Tibial nerve (tissue), 4 donors: ENCODE data around the gene FOXL2. TPM values are rescaled to one million over a fixed set of nuclear protein-coding genes. Genes with fewer than 3 reads are reported as not detected.

ENCODE experiments used
- DNase-seq, 2 donors: peaks; one replicate each; pipeline ENCODE4 v3.0.0-alpha.2; 2019; ENCODE audit warnings: low spot score in 2 of 2
- H3K27ac ChIP-seq, 4 donors: fragments of 200-600 bp; sonication (generic) in 3 of 4; one replicate each; pipeline ENCODE4 v1.5.1; 2017 to 2019; ENCODE audit warnings: mild to moderate bottlenecking in 1 of 4
- H3K27me3 ChIP-seq, 2 donors: fragments of 200-600 bp; sonication (generic) in 1 of 2; one replicate each; pipeline versions ENCODE4 v1.5.1 to v1.6.0; 2017 to 2019
- H3K36me3 ChIP-seq, 3 donors: fragments of 200-600 bp; sonication (generic); one replicate each; pipeline ENCODE4 v1.5.1; 2018 to 2019
- H3K4me1 ChIP-seq, 4 donors: fragments of 200-600 bp; sonication (generic) in 3 of 4; one replicate each; pipeline ENCODE4 v1.5.1; 2017 to 2019
- H3K4me3 ChIP-seq, 4 donors: fragments of 200-600 bp; sonication (generic) in 3 of 4; one replicate each; pipeline ENCODE4 v1.5.1; 2017 to 2019; ENCODE audit warnings: mild to moderate bottlenecking in 1 of 4, moderate library complexity in 1 of 4
- H3K9me3 ChIP-seq, 4 donors: fragments of 200-600 bp; sonication (generic) in 3 of 4; one replicate each; pipeline ENCODE4 v1.5.1; 2017 to 2019
- EP300 ChIP-seq, 2 donors: sonication (generic); formaldehyde crosslinking; IDR thresholded peaks; one replicate each; pipeline ENCODE4 v1.6.1; 2017; ENCODE audit warnings: antibody characterized with exemption in 2 of 2, mild to moderate bottlenecking in 1 of 2
- POLR2A ChIP-seq, 2 donors: fragments of 450-650 bp; IDR thresholded peaks; one replicate each; pipeline ENCODE4 v1.6.1; 2017; ENCODE audit warnings: antibody characterized with exemption in 2 of 2, mild to moderate bottlenecking in 2 of 2, moderate library complexity in 2 of 2
- WGBS, 2 donors: methylation state at CpG; one replicate each; pipeline ENCODE4 v1.1.5; 2018; 5-methylcytosine and 5-hydroxymethylcytosine counted together
- total RNA-seq, 4 donors: library from RNA; depleted of rRNA; stranded (reverse); fragments of >200 nt; gene quantifications; one replicate each; pipeline ENCODE4 v1.1.0, GENCODE V29; 2016
- TF ChIP-seq, protein P1 (sequence below), 5 experiments: fragments of 200-600 bp in 3 of 5; fragments of 450-650 bp in 2 of 5; sonication (generic) in 3 of 5; IDR thresholded peaks; one replicate each; pipeline ENCODE4 v1.5.1; 2016 to 2019; ENCODE audit warnings: antibody characterized with exemption in 5 of 5, mild to moderate bottlenecking in 3 of 5, moderate library complexity in 2 of 5

FOXL2 gene
- total RNA-seq, 4 donors from 2014 or later: not detected

DNA sequence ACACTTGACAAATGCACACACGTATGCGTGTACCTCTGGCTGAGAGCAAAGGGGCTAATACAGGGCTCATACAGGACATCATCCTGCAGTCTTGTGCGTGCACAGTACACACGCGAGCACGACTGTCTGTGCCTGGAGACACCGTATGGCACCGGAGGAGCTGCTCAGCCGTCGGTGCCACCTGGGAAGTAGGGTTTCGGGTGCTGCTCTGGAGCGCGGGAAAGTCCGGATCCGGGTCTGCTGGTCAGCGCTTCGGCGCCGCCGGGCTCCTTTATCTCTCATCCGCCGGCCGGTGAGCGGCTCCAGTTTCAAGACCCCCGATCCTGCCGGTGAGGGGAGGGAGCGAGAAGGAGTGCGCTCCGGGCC, 9.3 kb downstream of the FOXL2 start:
- TF ChIP-seq POLR2A (IDR thresholded peaks at IDR 0.05) (no peak), EP300 (IDR thresholded peaks at IDR 0.05) (no peak)
- TF ChIP-seq, protein P1, sequence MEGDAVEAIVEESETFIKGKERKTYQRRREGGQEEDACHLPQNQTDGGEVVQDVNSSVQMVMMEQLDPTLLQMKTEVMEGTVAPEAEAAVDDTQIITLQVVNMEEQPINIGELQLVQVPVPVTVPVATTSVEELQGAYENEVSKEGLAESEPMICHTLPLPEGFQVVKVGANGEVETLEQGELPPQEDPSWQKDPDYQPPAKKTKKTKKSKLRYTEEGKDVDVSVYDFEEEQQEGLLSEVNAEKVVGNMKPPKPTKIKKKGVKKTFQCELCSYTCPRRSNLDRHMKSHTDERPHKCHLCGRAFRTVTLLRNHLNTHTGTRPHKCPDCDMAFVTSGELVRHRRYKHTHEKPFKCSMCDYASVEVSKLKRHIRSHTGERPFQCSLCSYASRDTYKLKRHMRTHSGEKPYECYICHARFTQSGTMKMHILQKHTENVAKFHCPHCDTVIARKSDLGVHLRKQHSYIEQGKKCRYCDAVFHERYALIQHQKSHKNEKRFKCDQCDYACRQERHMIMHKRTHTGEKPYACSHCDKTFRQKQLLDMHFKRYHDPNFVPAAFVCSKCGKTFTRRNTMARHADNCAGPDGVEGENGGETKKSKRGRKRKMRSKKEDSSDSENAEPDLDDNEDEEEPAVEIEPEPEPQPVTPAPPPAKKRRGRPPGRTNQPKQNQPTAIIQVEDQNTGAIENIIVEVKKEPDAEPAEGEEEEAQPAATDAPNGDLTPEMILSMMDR (IDR thresholded peaks at IDR 0.05): no peak
- Histone ChIP-seq H3K27me3 (peaks cover 0 to 77% of the 10 kb centered on the region in 2 donors), H3K4me1 (peaks cover 0 to 46% (median 32%) of the 10 kb centered on the region in 4 donors), H3K9me3 (no peaks in the 10 kb centered on the region), H3K36me3 (no peaks in the 10 kb centered on the region), H3K4me3 (no peak overlapping the region), H3K27ac (no peak overlapping the region)
- no peak for DNase-seq
- 6 to 20% methylated on average over 1 to 14 of the region's 29 CpGs for WGBS, 2 donors

DNA sequence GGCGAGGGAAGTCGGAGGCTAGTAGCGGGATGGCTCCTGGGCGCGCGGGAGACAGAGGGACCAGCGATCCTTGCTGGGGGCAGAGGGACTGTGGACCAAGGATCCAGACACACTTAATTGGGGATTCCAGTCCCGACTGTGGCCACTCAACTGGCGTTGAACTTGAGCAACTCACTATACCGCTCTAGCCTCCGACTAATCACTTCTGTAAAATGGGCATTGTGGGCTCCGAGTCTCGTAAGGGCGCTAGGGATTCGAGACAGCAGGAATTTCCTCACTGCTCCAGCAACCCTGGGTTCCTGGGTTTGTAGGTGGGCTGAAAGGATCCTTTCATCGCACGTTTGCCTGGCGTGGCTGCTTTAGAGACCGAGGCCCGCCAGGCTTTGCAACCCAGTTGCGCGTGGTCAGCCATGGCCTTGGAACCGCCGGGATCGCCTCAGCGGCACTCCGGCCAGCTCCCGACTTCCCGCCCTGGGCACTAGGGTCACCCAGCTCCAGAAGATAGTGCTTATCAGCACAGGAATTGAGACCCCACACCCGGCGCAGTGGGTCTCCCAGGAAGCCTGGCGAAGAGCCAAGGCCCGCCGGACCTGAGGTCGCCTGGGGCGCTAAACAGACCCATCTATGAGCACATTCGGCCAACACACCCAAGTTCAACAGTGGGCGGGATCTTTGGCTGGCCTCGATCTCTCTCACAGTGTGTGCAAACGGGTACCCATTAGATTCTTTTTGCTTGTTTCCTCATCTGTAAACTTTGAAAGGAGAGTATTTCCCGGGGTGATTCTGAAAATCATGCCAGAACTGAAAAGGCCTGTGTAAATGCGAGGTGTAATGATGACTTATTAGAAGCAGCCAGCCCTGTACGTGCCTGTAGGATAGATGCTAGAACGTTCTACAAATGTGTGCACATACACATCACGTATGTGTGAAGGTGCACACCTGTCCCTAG, 9.9 kb downstream of the FOXL2 start:
- Histone ChIP-seq H3K36me3 (no peaks in the 10 kb centered on the region), H3K27ac (no peak overlapping the region), H3K4me3 (peak overlapping the region; percentile 3 to 42 (median 32)), H3K9me3 (no peaks in the 10 kb centered on the region), H3K4me1 (peaks cover 0 to 46% (median 32%) of the 10 kb centered on the region in 4 donors), H3K27me3 (peaks cover 0 to 71% of the 10 kb centered on the region in 2 donors)
- WGBS, 2 donors: 9 to 15% methylated on average over 21 to 37 of the region's 45 CpGs
- TF ChIP-seq, protein P1 (IDR thresholded peaks at IDR 0.05): no peak
- no peak for TF ChIP-seq POLR2A (IDR thresholded peaks at IDR 0.05)
- no peak for TF ChIP-seq EP300 (IDR thresholded peaks at IDR 0.05)
- no peak for DNase-seq

DNA sequence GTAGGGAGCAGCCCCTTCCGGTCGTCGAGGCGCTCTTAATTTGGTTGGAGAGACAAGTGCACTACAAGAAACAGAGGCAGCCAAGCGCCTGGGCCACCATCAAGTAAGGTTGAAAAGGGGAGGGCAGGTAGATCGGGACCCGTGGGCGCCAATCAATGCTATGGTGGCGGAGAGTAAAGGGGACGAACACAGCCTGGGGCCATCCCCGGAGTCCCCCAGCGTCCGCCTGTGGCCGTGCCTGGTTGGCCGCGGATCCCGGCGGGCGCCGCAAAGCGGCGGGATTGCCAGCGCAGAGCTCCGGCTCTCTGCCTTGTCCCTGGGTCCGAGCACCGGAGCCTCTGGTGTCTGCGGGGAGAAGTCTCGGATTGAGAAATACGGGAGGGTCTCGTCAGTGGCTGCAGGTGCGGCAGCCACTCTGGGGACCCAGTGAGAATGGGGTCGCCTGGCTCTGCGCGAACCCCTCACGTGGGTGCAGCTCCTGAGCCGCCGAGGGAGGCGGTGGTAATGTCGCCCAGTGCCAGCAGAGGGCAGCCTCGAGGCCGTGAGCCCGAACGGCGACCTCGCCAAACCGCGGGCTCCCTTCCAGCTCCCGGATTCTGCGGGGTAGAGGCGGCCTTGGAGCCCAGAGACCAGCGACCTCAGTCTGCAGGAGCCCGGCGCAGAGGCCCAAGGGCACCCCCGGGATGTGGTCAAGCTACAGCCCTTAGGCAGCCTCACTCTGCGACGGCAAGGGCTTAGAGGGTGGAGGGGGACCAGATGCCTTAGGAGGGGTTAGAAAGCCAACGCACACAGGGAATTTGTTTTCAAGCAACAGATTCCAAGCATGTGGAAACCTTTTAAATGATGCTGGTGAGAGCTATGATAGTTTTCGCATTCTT, 10.8 kb downstream of the FOXL2 start:
- Histone ChIP-seq H3K4me3 (peak overlapping the region; percentile 3 to 42 (median 32)), H3K36me3 (no peaks in the 10 kb centered on the region), H3K27me3 (peaks cover 0 to 62% of the 10 kb centered on the region in 2 donors), H3K9me3 (no peaks in the 10 kb centered on the region), H3K4me1 (peaks cover 0 to 46% (median 32%) of the 10 kb centered on the region in 4 donors), H3K27ac (no peak overlapping the region)
- 5 to 32% methylated on average over 11 to 58 of the region's 58 CpGs for WGBS, 2 donors
- TF ChIP-seq, protein P1 (IDR thresholded peaks at IDR 0.05): peak; percentile 86 to 96 (median 90)
- no peak for TF ChIP-seq EP300 (IDR thresholded peaks at IDR 0.05)
- DNase-seq: peak; percentile 46 to 72

DNA sequence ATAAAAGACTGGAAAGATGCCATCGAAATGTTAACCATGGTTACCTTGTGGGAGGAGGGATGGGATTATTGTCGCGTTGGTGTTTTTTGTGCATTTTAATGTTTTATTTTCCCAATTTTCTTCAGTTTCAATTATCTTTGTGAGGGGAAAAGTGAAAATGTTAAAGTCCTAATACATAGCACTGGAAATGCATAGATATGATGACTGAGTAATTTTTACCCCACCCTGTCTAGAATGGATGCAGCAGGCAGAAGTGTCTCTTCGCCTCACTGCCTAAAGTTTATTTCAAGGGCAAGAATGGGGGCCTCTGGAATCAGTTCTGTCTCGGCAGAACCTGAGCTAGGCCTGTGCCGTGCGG, 11.5 kb downstream of the FOXL2 start:
- peaks cover 0 to 46% (median 32%) of the 10 kb centered on the region in 4 donors for H3K4me1 ChIP-seq
- peaks cover 0 to 55% of the 10 kb centered on the region in 2 donors for H3K27me3 ChIP-seq
- no peak for DNase-seq
- 77 to 78% methylated on average over 7 of the region's 7 CpGs for WGBS, 2 donors
- no peak overlapping the region for H3K4me3 ChIP-seq
- H3K9me3 ChIP-seq: no peaks in the 10 kb centered on the region
- no peaks in the 10 kb centered on the region for H3K36me3 ChIP-seq
- no peak overlapping the region for H3K27ac ChIP-seq
- TF ChIP-seq, protein P1 (IDR thresholded peaks at IDR 0.05): no peak
- no peak for TF ChIP-seq POLR2A (IDR thresholded peaks at IDR 0.05)
- TF ChIP-seq EP300 (IDR thresholded peaks at IDR 0.05): no peak
